AG04450 (cell line): ENCODE results near the gene GALNT3. TPM values are rescaled to one million over a fixed set of nuclear protein-coding genes. Genes with fewer than 3 reads are reported as not detected.

Experiments used
- CTCF ChIA-PET: fragments of 300-600, 350-600 bp; formaldehyde crosslinking; extraction: SDS; loops from one replicate; lab custom pipeline; 2022; ENCODE audit warnings: antibody characterized with exemption, inconsistent platforms; lab: Charles Lee
- POLR2A ChIA-PET: fragments of 350-600 bp; formaldehyde crosslinking; extraction: SDS; loops from one replicate; lab custom pipeline; 2021; ENCODE audit warnings: antibody characterized with exemption, inconsistent platforms; lab: Yijun Ruan, JAX
- DNase-seq: peaks from one replicate; pipeline ENCODE4 v3.0.0-alpha.2; 2011; ENCODE audit warnings: low read depth, low spot score
- H3K27ac ChIP-seq: one replicate; pipeline ENCODE4 v1.5.1; 2012; ENCODE audit warnings: low read depth, low read length, control low read depth
- H3K27me3 ChIP-seq: one replicate; pipeline ENCODE4 v1.6.0; 2012; ENCODE audit warnings: low read length; ENCODE audit not compliant: control insufficient read depth, insufficient read depth
- H3K4me3 ChIP-seq: 2 replicates; pipeline ENCODE4 v1.5.1; 2011; ENCODE audit warnings: mild to moderate bottlenecking, low read depth, low read length, control low read depth
- H3K9me3 ChIP-seq: 2 replicates; pipeline ENCODE4 v1.5.1; 2012; ENCODE audit warnings: low read length; ENCODE audit not compliant: control insufficient read depth, insufficient read depth
- CTCF ChIP-seq: IDR thresholded peaks from 2 replicates; pipeline ENCODE4 v1.5.1; 2011; ENCODE audit warnings: low read depth, low read length, control low read depth, inconsistent platforms
- polyA plus RNA-seq: library from polyadenylated mRNA; depleted of rRNA; stranded (reverse); fragments of >200 nt; gene quantifications from 2 replicates; pipeline ENCODE4 v1.2.3, GENCODE V29; 2011

Gene GALNT3
- polyA plus RNA-seq, 1 experiment: 2.3 TPM

DNA sequence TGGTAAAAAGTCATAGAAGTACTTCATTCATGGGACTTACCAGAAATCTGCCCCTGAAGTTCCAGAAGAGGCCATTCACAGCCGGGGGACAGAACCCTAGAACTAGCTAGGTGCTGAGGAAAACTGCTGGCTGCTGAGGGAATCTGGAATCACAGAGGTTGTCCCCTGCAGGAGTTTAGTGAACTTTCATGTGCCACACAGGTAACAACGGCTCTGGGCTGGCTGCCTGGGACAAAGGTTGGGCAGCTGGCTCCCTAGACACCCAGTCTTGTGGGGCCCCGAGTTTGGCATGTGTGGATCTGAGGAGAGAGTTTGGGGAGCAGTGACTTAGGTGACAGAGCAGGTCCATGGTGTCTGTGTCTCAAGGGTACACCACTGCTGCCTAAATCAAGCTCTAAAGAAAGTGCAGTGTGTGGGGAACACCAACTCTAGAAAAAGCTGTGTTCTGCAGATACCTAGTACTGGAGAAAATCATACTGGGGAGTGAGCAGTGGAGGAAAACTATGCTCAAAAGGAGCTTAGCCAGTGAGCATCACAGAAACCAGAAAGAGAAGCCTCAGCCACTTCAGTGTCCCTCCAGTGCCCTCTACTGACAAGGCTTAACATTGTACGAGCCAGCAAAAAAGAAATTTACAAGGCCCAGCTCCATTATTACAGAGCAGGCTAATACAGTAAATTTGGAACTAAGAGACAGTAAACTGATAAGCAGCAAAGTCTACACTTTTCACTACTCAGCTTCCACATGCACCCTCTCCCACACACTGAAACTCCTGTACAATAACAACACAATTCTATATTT, 15.2 kb downstream of the GALNT3 start:
- peaks cover 6% of the 10 kb centered on the region for H3K9me3 ChIP-seq
- no peaks in the 10 kb centered on the region for H3K27me3 ChIP-seq
- ChIA-PET CTCF (interaction anchor here (0.7 to 1.3 kb wide), 5 partner anchors 8 to 378 kb away, joined by 3 to 6 read pairs (median 3); no protein-coding TSS in a partner anchor), POLR2A (interaction anchor here (0.9 kb wide), 1 partner anchor 95 kb away, joined by 4 read pairs; no protein-coding TSS in a partner anchor)
- no peak overlapping the region for H3K4me3 ChIP-seq
- no peak overlapping the region for H3K27ac ChIP-seq
- DNase-seq: no peak
- peak; percentile 38 for TF ChIP-seq CTCF

GRCh38 chr2:165778187-165778556, 15.9 kb downstream of the GALNT3 start:
- Histone ChIP-seq H3K27me3 (no peaks in the 10 kb centered on the region), H3K4me3 (no peak overlapping the region), H3K27ac (no peak overlapping the region), H3K9me3 (peaks cover 6% of the 10 kb centered on the region)
- ChIA-PET CTCF (interaction anchor here (0.8 to 1.1 kb wide), 3 partner anchors 9 to 96 kb away, joined by 3 read pairs; no protein-coding TSS in a partner anchor), POLR2A (no interaction called here)
- no peak for DNase-seq
- TF ChIP-seq CTCF: no peak

DNA sequence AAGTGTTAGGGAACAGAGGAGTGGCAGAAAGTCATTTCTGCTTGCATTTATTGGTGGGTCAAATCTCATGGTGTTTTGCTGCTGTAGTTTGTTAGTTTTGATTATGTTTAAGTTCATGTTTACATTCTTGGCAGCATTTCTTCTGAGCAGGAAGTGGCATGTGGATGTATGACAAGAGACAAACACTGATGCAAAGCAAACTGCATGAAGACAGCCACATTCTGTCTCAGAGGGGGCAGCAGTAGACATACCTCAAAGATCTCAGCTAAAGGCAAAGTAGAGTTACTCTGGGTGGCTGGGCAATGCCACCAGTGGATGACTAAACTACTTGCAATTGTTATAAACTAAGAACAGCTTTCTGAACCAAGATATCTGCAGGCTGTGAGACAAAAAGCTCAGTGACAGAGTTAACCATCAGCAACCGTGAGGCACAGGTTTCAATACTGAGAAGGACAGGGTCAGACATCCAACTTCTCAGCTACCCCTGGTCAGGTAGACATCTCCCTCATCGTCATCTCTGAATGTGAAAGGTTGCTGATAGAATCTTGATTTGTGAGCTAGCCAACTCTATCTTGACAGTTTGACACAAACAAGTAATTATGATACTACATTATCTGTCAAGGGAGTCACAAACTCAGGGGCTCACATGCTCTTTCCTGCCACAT, 16.4 kb downstream of the GALNT3 start:
- ChIA-PET CTCF (interaction anchor here (0.8 to 1.5 kb wide), 2 partner anchors 97 to 377 kb away, joined by 3 read pairs; no protein-coding TSS in a partner anchor), POLR2A (no interaction called here)
- Histone ChIP-seq H3K4me3 (no peak overlapping the region), H3K27me3 (no peaks in the 10 kb centered on the region), H3K27ac (no peak overlapping the region), H3K9me3 (peaks cover 6% of the 10 kb centered on the region)
- no peak for TF ChIP-seq CTCF
- no peak for DNase-seq

- Histone ChIP-seq H3K4me3 (no peak overlapping the region), H3K9me3 (peaks cover 6% of the 10 kb centered on the region), H3K27ac (no peak overlapping the region), H3K27me3 (no peaks in the 10 kb centered on the region)
- TF ChIP-seq CTCF: no peak
- CTCF ChIA-PET: interaction anchor here (0.6 to 1.5 kb wide), 2 partner anchors 376 to 760 kb away, joined by 3 read pairs; no protein-coding TSS in a partner anchor
- POLR2A ChIA-PET: no interaction called here
- DNase-seq: no peak
Observed at GRCh38 chr2:165776796-165777195, 17.3 kb downstream of the GALNT3 start.
